CD14-positive monocyte (primary cell): ENCODE results near the gene ITPKB. TPM values are rescaled to one million over a fixed set of nuclear protein-coding genes. Genes with fewer than 3 reads are reported as not detected.

Experiments used
- DNase-seq, 3 donors: peaks; one replicate each; pipeline ENCODE4 v3.0.0-alpha.2; 2011 to 2022
- H2AFZ ChIP-seq: 2 replicates; pipeline ENCODE4 v1.6.0; 2012; ENCODE audit warnings: mild to moderate bottlenecking, low read depth, low read length, inconsistent platforms; ENCODE audit not compliant: insufficient read depth, poor library complexity, severe bottlenecking
- H3K27ac ChIP-seq, 2 donors: 1 replicate in 1 of 2; 2 replicates in 1 of 2; pipeline ENCODE4 v1.5.1; 2012 to 2013; ENCODE audit warnings: low read length in 2 of 2, control low read depth in 1 of 2, inconsistent platforms in 1 of 2, low read depth in 1 of 2, mild to moderate bottlenecking in 1 of 2
- H3K27me3 ChIP-seq, 2 donors: one replicate each; pipeline versions ENCODE4 v1.6.0 to v1.6.1; 2011 to 2013; ENCODE audit warnings: low read length in 2 of 2; ENCODE audit not compliant: control insufficient read depth in 2 of 2, insufficient read depth in 2 of 2
- H3K36me3 ChIP-seq, 2 donors: replicated peaks in 1 of 2; 1 replicate in 1 of 2; 2 replicates in 1 of 2; pipeline versions ENCODE4 v1.5.1 to v1.6.1; 2012 to 2013; ENCODE audit warnings: low read length in 2 of 2, control low read depth in 1 of 2, inconsistent platforms in 1 of 2, mild to moderate bottlenecking in 1 of 2; ENCODE audit not compliant: insufficient read depth in 2 of 2, control insufficient read depth in 1 of 2
- H3K4me1 ChIP-seq, 2 donors: 1 replicate in 1 of 2; 2 replicates in 1 of 2; pipeline versions ENCODE4 v1.5.1 to v1.6.1; 2012 to 2013; ENCODE audit warnings: low read length in 2 of 2, control low read depth in 1 of 2, inconsistent platforms in 1 of 2, mild to moderate bottlenecking in 1 of 2, moderate library complexity in 1 of 2; ENCODE audit not compliant: insufficient read depth in 2 of 2, control insufficient read depth in 1 of 2
- H3K4me2 ChIP-seq: replicated peaks from 2 replicates; pipeline ENCODE3; 2012; ENCODE audit warnings: low read length, moderate library complexity, mild to moderate bottlenecking; ENCODE audit not compliant: poor library complexity, severe bottlenecking; ENCODE audit errors: extremely low read depth
- H3K4me3 ChIP-seq, 3 experiments: fragments of 200-600 bp in 1 of 3; sonication (generic) in 1 of 3; replicated peaks in 1 of 3; 1 replicate in 2 of 3; 2 replicates in 1 of 3; pipeline ENCODE4 v1.5.1; 2011 to 2013; ENCODE audit warnings: low read length in 3 of 3, mild to moderate bottlenecking in 3 of 3, control low read depth in 2 of 3, low read depth in 2 of 3, inconsistent platforms in 1 of 3, moderate library complexity in 1 of 3
- H3K79me2 ChIP-seq: 2 replicates; pipeline ENCODE4 v1.6.0; 2012; ENCODE audit warnings: mild to moderate bottlenecking, control low read depth, inconsistent platforms, low read length, moderate library complexity; ENCODE audit not compliant: insufficient read depth
- H3K9ac ChIP-seq: 2 replicates; pipeline ENCODE4 v1.6.0; 2017; ENCODE audit warnings: low read length, mild to moderate bottlenecking; ENCODE audit not compliant: insufficient read depth, poor library complexity, severe bottlenecking
- H3K9me3 ChIP-seq, 2 donors: replicated peaks in 1 of 2; 1 replicate in 1 of 2; 2 replicates in 1 of 2; pipeline versions ENCODE4 v1.5.1 to v1.6.1; 2012 to 2013; ENCODE audit warnings: low read length in 2 of 2, control low read depth in 1 of 2; ENCODE audit not compliant: control insufficient read depth in 1 of 2, insufficient read depth in 1 of 2
- H4K20me1 ChIP-seq: 2 replicates; pipeline ENCODE4 v1.6.0; 2012; ENCODE audit warnings: mild to moderate bottlenecking, low read length, control low read depth, moderate library complexity; ENCODE audit not compliant: insufficient read depth
- H3K27ac Mint-ChIP-seq, 7 donors: one replicate each; pipeline ENCODE4 v1.8.0; 2020; ENCODE audit warnings: mild to moderate bottlenecking in 7 of 7, mixed read lengths in 7 of 7, moderate library complexity in 6 of 7, inconsistent platforms in 2 of 7
- H3K27me3 Mint-ChIP-seq, 3 donors: one replicate each; pipeline ENCODE4 v1.8.0; 2021 to 2022; ENCODE audit warnings: low read depth in 3 of 3, mild to moderate bottlenecking in 3 of 3, mixed read lengths in 3 of 3, moderate library complexity in 3 of 3, inconsistent platforms in 1 of 3
- H3K36me3 Mint-ChIP-seq, 2 donors: one replicate each; pipeline ENCODE4 v1.8.0; 2020; ENCODE audit warnings: mixed read lengths in 2 of 2, inconsistent platforms in 1 of 2, mild to moderate bottlenecking in 1 of 2
- H3K4me1 Mint-ChIP-seq: one replicate; pipeline ENCODE4 v1.8.0; 2020; ENCODE audit warnings: mild to moderate bottlenecking, mixed read lengths
- H3K4me3 Mint-ChIP-seq, 2 donors: one replicate each; pipeline ENCODE4 v1.8.0; 2020; ENCODE audit warnings: mild to moderate bottlenecking in 2 of 2, mixed read lengths in 2 of 2, moderate library complexity in 1 of 2
- H3K9me3 Mint-ChIP-seq, 7 donors: one replicate each; pipeline ENCODE4 v1.8.0; 2020 to 2022; ENCODE audit warnings: mixed read lengths in 7 of 7, mild to moderate bottlenecking in 6 of 7, moderate library complexity in 6 of 7, inconsistent platforms in 2 of 7
- CTCF ChIP-seq: fragments of 200-600 bp; IDR thresholded peaks from one replicate; pipeline ENCODE4 v1.8.0; 2022; ENCODE audit warnings: antibody characterized with exemption, mild to moderate bottlenecking
- WGBS: methylation state at CpG from one replicate; pipeline ENCODE4 v1.1.5; 2013; ENCODE audit warnings: missing lambda C conversion rate; ENCODE audit not compliant: insufficient coverage; 5-methylcytosine and 5-hydroxymethylcytosine counted together
- intact Hi-C, 2 donors: fragments of 100-400 bp; cut with micrococcal nuclease; formaldehyde crosslinking; loops; one replicate each; pipeline versions ENCODE4 v1.15.0 to v1.15.1; 2023
- polyA plus RNA-seq, 3 donors: library from polyadenylated mRNA; depleted of rRNA in 1 of 3; unstranded in 2 of 3; stranded (reverse) in 1 of 3; fragments of 300-500 nt in 2 of 3; fragments of >200 nt in 1 of 3; fragmentation: Illumina TruSeq in 2 of 3; gene quantifications; 1 replicate in 2 of 3; 2 replicates in 1 of 3; pipeline ENCODE4 v1.2.3, GENCODE V29; 2012 to 2021
- small RNA-seq: library from RNA; depleted of rRNA; stranded (forward); fragments of <200 nt; gene quantifications from one replicate; pipeline ENCODE3, GENCODE V24; 2012; ENCODE audit warnings: low read depth; ENCODE audit not compliant: insufficient read length

The ITPKB gene
- polyA plus RNA-seq, 3 donors = 7.3 to 14.4 (median 10.2) TPM

DNA sequence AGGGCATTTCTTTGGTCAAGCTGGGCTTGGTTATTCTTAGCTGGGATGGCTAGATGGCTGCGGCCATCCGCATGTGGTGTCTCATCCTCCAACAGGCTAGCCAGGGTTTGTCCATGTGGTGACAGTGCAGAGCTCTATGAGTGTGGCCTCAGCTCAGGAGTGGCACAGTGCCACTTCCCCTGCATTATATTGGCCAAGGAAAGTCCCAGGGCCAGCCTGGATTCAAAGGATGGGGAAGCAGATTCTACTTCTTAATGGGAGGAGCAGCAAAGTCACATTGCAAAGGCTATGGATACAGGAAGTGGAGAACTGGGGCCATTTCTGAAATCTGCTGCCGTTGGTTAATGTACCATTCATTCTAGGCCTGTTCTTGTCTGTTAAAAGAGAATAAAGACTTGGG lies 156.1 kb downstream of the ITPKB start:
- H3K9me3 ChIP-seq = no peaks in the 10 kb centered on the region
- Mint-ChIP-seq H3K4me1 (peaks cover 32% of the 10 kb centered on the region), H3K27me3 (peaks cover 0 to 2% (median 2%) of the 10 kb centered on the region in 3 donors), H3K4me3 (no peak overlapping the region), H3K9me3 (peaks cover 0 to 3% (median 1%) of the 10 kb centered on the region in 7 donors), H3K27ac (peak overlapping the region in 1 of 7 donors; percentile 9), H3K36me3 (no peaks in the 10 kb centered on the region)
- no peaks in the 10 kb centered on the region for H3K27me3 ChIP-seq
- no peak overlapping the region for H3K27ac ChIP-seq
- intact Hi-C loops = no loop called here
- H3K4me3 ChIP-seq = no peak overlapping the region
- no peaks in the 10 kb centered on the region for H4K20me1 ChIP-seq
- H3K79me2 ChIP-seq = no peaks in the 10 kb centered on the region
- no peak overlapping the region for H3K9ac ChIP-seq
- no peak overlapping the region for H2AFZ ChIP-seq
- no peaks in the 10 kb centered on the region for H3K36me3 ChIP-seq
- no peak for TF ChIP-seq CTCF
- 90% methylated on average over 3 of the region's 3 CpGs for WGBS
- DNase-seq = no peak
- peaks cover 10 to 15% of the 10 kb centered on the region in 2 donors for H3K4me1 ChIP-seq
- no peak overlapping the region for H3K4me2 ChIP-seq

Small RNA genes lying within 50 kb of the gene (small RNA-seq; reads per million reads assigned to genes)
- gene RPS27P5 = not detected

Other genes starting within 250 kb of the ITPKB start
- not detected for gene STUM, start 190.5 kb downstream of the ITPKB start, polyA plus RNA-seq
- gene PSEN2, start 131.3 kb upstream of the ITPKB start, polyA plus RNA-seq = 10 to 100 TPM in 2 of 3 donors, 1 to 10 TPM in 1; 8.9 to 11.8 (median 11.4) TPM
- gene COQ8A, start 201.0 kb upstream of the ITPKB start, polyA plus RNA-seq = 10 to 100 TPM; 33.1 to 44.7 (median 38.2) TPM